ENCODE measurements around the gene RASEF.

RASEF gene

DNA sequence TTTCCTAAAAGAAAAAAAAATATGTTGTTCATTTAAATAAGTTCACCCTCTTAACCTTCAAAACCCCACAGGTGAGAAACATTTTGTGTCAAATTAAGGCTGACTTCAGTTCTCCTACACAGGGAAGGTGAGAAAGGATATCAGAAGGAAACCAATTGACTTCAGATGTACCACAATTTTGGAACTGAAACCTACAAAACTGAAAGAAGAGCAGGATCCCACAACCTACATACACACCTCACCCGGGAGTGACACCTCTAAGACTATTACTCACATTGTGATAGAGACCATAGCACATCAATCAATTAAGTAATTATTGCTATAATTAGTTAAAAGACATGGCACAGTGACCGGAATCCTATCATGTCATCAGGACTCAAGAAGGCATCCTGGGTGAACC lies 47.0 kb downstream of the RASEF start:
- no peak for FAIRE-seq

DNA sequence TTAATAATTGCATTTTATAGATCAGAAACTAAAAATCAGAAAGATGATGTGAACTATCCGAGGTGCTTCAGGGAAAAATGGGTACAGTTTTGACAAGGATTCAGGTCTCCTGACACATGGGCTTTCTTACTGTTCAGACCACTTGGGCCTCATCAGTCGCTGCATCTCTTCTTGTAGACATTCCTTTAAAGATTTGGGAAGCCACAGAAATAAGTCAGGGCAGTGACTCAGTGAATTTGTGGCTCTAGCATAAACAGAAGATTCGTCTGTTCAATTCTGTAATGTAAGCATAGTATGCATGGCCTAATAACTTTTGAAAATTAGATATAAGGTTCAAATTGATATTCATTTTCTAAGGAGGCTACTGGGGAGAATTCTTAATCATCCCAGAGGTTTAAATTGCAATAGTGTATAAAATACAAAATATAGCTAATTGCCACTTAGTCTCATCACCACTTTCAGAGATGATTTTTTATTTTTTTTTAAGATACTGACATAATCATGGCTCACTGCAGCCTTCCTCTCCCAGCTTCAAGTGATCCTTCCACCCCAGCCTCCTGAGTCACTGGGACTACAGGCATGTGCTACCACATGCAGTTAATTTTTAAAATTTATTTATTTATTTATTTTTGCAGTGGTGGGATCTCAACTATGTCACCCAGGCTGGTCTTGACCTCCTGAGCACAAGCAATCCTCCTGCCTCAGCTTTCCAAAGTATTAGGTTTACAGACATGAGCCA lies 48.9 kb downstream of the RASEF start:
- DNase-seq (ENCODE audit: insufficient read length, low spot score) (no peak), FAIRE-seq (no peak)

More for the DNA sequence above, 47.0 kb downstream of the RASEF start:
- DNase-seq (ENCODE audit: insufficient read length, low spot score) = no peak

DNA sequence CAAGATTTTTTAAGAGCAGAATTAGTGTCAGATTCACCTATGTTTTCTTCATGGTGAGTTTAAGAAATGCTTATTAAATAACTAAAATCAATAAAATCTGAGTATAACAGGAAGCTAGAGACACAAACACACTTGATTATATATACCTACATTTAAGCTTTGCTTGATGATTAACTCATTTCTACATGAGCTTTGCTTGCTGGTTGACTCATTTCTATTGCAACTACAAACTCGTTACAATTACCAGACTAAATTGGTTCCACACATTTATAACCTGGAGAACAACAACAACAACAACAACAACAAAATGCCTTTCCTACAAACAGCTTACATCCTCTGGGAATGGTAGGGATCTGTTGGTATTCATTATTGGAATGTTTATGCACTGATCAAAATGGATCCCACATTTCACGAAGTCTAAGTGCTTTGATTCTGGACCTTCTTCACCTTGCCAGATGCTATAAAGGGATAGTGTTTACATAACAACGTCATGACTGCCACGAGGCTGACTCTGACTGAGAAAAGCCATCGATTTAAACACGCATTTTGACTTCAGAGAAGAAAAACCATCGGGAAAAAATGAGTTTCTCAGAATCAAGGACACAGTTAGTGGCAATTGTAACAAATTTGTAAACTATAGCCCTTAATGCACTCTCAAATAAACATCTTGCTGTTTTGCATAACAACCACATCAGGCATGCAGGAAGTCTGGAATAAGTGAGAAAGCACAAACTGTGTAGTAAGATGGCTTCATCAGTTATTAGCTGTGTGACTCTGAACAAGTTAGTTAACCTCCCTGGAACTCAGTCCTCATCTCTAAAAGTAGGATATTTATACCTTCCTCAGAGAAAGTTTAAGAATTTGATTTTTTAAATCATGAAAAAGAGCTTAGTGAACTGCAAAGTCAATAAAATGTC lies 49.8 kb downstream of the RASEF start:
- no peak for DNase-seq (ENCODE audit: insufficient read length, low spot score)
- FAIRE-seq = no peak

DNA sequence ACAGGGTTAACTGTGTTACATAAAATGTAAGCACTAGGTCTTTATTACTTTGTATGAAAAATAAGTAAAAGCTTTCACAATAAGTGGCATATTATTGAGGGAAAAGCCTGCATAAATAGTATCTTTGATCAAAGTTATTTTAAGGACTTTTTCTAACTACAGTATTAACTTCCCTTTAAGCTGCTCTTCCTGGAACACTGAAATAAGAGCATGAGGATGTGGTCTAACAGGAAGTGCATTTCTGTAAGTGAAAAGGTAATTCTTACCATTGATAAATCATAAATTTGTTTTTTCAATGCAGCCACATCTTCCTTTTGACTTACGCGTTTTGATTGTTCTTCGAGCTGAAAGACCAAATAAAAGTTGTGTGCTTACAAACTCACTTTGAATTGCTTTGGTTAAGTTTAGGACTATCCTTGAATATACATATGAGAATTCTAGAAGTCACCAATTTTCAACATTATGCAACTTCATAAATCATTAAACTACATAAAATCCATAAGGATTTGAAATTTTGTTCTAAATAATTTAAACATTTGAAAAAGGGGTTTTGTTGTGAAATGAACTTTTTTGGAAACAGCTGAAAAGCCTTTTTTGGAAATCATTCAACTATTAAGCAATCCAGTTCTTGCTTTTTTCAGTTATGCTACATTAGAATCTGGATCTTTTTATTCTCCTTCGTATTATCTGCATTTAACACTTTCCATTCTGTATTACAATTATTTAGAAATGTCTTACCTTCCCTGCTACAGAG lies 50.6 kb downstream of the RASEF start:
- FAIRE-seq (no peak), DNase-seq (ENCODE audit: insufficient read length, low spot score) (no peak)

DNA sequence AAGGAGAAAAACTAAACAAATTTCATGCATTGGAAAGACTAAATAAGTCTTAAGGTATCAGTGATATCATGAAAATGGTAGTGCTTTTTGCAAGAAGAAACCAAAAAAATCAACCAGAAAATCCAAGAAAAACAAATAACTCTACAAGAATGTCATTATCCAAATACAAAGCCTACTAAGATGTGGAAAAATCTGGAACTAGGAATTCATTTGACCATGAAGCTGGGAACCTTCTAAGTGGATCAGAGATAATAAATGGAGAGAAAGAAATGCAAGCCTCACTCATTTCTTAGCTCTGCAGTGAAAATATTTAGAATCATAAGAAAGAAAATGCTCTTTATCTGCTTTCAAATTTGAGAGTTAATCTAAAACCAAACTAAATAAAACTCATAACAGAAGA lies 51.3 kb downstream of the RASEF start:
- FAIRE-seq = no peak
- DNase-seq (ENCODE audit: insufficient read length, low spot score) = no peak

DNA sequence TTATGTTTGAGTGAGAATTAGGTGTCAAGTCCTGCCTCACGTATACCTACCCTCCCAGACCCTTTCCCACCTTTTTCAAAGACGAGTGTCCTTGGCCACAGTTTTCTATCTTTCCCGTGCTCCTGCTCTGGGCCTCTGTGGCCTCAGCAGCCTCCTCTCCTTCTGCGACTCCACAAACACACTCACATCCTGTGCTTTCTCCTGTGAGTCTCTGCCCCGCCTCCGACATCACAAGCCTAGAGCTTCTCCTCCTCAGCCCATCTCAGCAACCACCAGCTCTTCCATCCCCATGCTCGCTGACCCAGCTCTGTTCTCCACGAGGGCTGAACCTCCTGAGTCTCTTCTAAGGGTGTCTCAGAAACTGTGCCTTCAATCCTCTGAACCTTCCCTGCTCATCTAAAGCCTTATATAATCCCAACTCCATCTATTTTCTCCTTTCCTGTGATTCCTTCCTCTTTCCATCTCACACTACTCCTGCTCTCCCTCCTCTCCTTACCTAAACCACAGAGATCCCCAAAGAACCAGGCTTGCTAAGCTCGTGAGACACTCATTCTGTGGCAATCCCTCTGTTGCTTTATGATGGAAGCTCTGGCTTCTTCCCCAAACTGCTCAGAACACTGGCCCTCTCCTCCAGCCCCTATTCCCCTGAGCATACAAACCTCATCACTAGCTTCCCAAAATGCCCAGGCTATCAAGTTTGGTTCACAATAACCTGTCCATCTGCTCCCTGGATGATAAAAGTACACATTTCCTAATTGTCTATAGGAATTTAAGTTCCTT lies 55.2 kb downstream of the RASEF start:
- no peak for FAIRE-seq
- no peak for DNase-seq (ENCODE audit: insufficient read length, low spot score)

DNA sequence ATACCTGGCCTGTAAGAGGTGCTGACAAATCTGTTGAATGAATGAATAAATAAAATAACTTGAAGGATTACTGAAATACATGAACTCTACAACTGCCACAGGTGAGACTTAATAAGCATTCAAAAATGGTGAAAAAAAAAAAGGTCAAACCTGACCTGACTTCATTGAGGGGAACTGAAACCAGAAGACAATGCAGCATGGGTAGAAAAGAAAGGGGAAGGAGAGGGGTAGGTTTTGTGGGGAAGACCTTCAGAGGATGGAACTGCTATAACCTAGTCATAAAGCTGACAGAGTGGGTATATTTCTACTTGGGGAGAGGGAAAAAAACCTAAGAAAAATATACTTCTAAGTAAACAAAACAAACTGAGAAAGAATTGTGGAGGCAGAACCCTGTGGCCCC lies 56.6 kb downstream of the RASEF start:
- FAIRE-seq (no peak), DNase-seq (ENCODE audit: insufficient read length, low spot score) (no peak)

DNA sequence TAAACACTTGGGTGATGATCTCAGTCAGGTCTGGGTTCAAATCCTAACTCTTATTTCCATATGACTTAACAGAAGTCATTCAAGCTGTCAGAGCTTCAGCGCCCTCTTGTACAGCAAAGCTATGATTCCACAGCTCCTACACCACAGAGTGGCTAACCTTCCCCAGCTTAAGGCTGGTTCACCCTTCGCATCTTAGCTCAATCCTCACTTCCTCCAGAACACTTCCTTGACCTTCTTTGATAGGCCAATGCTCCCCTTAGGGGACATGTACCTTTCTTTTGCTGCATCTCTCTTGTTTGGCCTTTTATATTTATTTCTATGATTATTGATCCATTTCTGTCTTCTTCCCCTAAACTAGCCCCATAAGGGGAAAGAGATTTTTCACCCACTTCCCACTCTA lies 57.0 kb downstream of the RASEF start:
- FAIRE-seq (no peak), DNase-seq (ENCODE audit: insufficient read length, low spot score) (no peak)

DNA sequence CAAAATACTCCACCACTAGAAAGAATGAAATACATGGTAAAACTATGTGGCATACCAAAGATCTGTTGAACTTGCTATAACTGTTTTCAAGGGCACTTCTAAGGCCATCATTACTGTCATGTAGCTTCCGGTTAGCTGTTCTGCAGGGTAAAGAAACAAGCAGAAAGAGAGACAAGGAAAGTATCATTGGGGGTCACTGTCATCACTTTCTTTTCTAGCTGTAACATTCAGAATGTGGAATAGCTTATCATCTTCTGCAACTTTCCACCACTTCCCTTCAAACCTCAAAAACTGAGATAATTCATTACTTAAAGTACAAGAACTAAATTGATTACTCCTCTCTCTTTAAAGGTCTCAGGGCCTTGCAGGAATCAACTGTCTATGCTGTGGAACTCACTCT lies 57.6 kb downstream of the RASEF start:
- no peak for FAIRE-seq
- DNase-seq (ENCODE audit: insufficient read length, low spot score) = no peak

DNA sequence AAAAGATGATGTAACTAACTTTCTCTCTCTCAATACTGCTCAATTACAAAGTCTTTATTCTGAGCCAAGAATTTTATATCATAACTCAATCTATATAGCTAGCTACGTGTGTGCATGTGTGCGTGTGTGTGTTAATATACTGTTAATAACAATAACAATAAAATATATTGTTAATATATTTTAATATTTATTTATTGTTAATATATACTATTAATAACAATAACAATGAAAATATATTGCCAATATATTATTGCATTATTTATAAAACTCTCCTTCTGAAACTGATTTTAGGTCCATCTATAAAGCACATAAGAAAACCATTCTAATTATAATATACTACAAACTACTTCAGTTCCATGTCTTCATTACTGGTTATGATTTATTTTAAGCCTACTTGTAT lies 60.6 kb downstream of the RASEF start:
- no peak for FAIRE-seq
- DNase-seq (ENCODE audit: insufficient read length, low spot score) = no peak

DNA sequence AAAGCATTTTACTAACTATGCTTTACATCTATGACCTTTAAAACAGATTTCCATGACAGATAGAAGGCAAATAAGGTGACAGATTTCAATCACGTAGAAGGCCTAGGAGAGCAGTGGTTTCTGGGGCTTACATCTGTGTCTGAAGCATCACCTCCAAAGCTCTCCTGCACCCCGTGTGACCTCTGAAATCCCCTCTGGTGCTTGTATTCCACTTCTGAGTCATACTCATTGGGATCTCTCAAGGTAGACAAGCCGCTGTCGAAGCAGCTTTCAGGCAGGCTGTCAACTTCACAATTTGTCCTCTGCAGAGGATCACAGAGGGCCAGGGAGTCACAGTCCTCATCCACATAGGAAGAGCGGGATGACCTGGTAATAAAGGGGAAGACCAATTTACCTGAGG lies 62.2 kb downstream of the RASEF start:
- DNase-seq (ENCODE audit: insufficient read length, low spot score) = no peak
- no peak for FAIRE-seq

DNA sequence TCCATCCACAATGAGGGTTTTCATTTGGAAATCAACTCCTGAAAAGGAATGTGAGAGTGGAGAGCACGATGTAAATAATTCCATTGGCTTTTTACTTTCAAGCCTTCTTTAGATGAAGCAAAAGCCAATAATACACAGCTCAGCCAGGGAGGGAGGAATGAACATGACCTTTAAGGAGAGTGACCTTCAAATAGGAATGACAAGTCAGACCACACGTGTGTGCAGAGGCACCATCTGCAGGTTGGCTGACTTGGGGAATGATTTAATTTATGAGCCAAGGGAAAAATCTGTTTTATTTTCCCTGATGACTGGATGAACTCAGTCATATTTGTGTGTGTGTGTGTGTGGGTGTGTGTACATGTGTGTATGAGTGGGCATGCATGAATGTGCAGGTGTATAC lies 64.5 kb downstream of the RASEF start:
- no peak for FAIRE-seq
- no peak for DNase-seq (ENCODE audit: insufficient read length, low spot score)

DNA sequence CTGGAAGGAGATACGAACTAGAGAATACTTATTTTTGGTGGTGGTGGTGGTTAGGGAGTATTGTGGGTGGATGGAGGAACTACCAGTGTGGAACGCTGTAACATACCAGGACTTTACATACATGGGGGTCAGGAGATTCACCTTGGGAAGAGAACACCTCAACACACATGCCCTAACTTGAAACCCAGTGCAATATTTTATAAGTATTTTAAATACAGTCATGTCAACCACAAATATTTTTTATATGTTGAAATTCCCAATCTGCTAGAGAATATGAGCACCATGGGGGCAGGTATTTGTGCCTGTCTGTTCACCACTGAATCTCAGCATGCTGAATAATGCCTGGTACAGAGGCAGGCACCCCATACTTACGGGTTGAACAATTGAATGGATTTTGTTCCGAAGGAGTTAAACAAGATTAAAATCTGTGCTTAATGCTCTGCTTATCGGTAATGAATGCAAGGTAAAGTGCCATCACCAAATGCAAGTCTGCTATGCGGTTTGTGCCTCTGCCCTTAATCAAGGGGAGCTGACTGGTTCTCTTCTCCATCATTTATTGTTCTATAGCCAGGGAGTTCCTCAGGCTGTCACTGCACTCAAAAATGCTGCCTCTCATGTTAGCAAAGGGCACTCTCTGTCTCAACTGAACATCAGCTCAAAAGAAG lies 65.3 kb downstream of the RASEF start:
- no peak for FAIRE-seq

DNA sequence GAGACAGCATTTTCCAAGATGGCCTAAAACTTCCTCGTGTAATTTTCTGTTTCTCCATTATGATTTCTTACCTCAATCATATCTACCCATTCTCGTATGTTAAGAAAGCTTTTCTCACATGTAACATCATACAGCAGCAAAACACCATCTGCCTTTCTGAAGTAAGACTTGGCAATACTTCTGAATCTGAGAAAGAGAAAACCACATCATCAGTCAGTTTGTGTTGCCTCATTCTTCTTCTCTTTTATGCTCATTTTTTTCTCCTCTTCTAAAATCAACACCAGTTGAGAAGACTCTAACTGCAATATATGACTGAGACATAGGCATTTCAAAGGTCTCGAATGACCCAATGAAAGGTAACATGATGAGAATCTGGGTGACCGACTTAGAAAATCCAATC lies 66.0 kb downstream of the RASEF start:
- no peak for DNase-seq (ENCODE audit: insufficient read length, low spot score)
- no peak for FAIRE-seq

More for the DNA sequence above, 65.3 kb downstream of the RASEF start:
- DNase-seq (ENCODE audit: insufficient read length, low spot score) = no peak

DNA sequence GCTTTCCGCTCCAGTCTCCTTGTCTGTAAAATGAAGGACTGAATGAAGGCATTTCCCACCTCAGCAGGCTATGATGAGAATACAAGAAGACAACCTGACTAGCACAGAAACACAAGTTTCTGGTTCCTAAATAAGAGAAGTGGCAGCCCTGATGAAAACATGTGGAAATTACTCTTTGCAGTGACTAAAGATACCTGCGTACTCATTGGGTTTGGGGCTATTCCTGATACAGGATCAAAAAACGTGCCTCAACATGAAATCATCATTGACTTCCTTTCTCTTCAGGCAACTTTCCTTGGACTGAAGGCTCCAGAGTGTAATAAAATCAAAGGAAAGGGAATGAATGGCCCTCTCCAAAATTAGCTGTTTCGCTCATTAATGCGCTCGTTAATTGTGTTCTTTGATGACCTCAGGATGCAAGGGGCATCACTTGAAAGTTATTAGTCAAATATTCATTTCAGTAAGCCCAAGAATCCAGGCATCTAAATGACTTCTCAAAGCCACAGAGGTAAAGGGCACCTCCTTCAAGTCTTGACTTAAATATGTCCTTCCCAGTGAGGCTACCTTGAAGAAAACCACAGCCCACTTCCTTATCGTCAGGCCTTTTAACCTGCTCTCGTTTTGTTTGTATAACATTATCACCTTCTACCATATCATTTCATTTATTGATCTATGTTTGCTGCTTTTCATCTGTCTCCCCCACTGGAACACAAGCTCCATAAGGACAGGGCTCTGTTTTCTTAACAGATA lies 68.9 kb downstream of the RASEF start:
- FAIRE-seq (no peak), DNase-seq (ENCODE audit: insufficient read length, low spot score) (no peak)

DNA sequence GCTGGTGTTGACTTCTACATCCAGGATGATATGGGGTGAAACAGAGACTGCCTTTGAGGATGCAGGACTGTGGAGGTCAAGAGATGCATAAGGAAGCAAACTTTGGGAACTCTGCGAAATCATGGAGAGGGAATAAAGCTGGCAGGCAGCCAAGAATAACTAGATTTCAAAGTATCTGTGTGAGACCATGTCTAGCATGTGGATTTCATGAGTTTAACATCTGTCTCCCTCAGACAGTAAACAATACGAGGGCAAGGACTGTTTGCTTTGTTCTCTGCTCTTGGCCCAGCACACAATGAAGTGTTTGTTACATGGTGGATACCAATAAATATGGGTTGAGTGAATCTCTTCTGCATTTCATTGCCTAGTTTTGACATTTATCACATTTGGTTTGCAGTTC lies 71.3 kb downstream of the RASEF start:
- DNase-seq (ENCODE audit: insufficient read length, low spot score) = no peak
- FAIRE-seq = no peak

DNA sequence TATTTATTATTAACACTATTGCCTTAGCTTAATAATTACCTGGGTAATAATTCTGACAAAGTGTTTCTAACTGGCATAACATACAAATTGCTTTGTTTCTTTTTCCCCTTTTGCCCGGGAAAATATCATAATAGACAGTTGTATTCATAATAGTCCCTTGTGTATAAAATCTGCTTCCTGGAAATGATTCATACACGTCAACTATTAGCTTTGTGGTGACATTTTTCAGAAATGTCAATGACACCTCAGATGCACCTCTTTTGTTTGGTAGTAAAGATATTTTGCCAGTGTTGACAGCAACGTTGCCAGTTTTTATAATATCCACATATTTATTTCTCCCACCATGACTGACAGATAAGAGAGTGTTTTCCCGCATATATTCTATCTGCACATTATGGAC lies 73.0 kb downstream of the RASEF start:
- DNase-seq (ENCODE audit: insufficient read length, low spot score) (no peak), FAIRE-seq (no peak)

DNA sequence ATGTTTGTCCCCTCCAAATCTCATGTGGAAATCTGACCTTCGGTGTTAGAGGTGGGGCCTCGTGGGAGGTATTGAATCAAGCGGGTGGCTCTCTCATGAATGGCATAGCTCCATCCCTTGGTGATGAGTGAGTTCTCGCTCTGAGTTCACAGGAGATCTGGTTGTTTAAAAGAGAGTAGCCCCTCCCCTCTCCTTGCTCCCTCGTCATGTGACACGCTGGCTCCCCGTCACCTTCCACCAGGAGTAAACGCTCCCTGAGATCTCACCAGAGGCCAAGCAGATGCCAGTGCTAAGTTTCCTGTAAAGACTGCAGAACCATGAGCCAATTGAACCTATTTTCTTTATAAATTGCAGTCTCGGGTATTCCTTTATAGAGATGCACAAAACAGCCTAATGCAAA lies 74.5 kb downstream of the RASEF start:
- DNase-seq (ENCODE audit: insufficient read length, low spot score) (no peak), FAIRE-seq (no peak)

All from GM19239 (cell line).